IMR-90 (cell line): Measurements from ENCODE around the gene RAD51B. TPM values are rescaled to one million over a fixed set of nuclear protein-coding genes. Genes with fewer than 3 reads are reported as not detected.

Experiments used
- ATAC-seq: fragments of 200-7000 bp; cut with Tn5 transposase; 2 replicates; pipeline ENCODE4 v1.9.1; 2020; ENCODE audit warnings: low read depth, mild to moderate bottlenecking, moderate library complexity
- BruUV-seq: library from RNA; stranded (reverse); fragments of 400-500 nt; replicated peaks from 2 replicates; lab custom pipeline; 2021; lab: Mats Ljungman, UMichigan
- CTCF ChIA-PET: fragments of 300-600 bp; formaldehyde crosslinking; extraction: SDS; loops from one replicate; lab custom pipeline; 2021; ENCODE audit warnings: antibody characterized with exemption; lab: Yijun Ruan, JAX
- POLR2A ChIA-PET: fragments of 300-600 bp; sonication (Branson Sonifier 250); formaldehyde crosslinking; loops from one replicate; lab custom pipeline; 2022; ENCODE audit warnings: antibody characterized with exemption; ENCODE audit not compliant: unreplicated experiment; lab: Charles Lee
- DNase-seq: peaks from one replicate; pipeline ENCODE4 v3.0.0; 2013
- H2AFZ ChIP-seq: replicated peaks from 2 replicates; pipeline ENCODE3; 2013; ENCODE audit warnings: low read length, mild to moderate bottlenecking; ENCODE audit not compliant: poor library complexity
- H2AK5ac ChIP-seq: 2 replicates; pipeline ENCODE4 v1.6.1; 2013; ENCODE audit warnings: low read depth, low read length, inconsistent platforms
- H2AK9ac ChIP-seq: replicated peaks from 2 replicates; pipeline ENCODE3; 2013; ENCODE audit warnings: mild to moderate bottlenecking, low read depth, low read length, moderate library complexity; ENCODE audit not compliant: poor library complexity
- H2BK120ac ChIP-seq: 2 replicates; pipeline ENCODE4 v1.6.1; 2013; ENCODE audit warnings: low read depth, low read length, inconsistent platforms
- H2BK15ac ChIP-seq: 3 replicates; pipeline ENCODE4 v1.6.1; 2013; ENCODE audit warnings: low read depth, low read length, inconsistent platforms
- H2BK20ac ChIP-seq: 2 replicates; pipeline ENCODE4 v1.6.1; 2013; ENCODE audit warnings: low read depth, mild to moderate bottlenecking, inconsistent platforms, low read length, moderate library complexity
- H2BK5ac ChIP-seq: 2 replicates; pipeline ENCODE4 v1.6.1; 2013; ENCODE audit warnings: mild to moderate bottlenecking, low read depth, low read length, inconsistent platforms; ENCODE audit not compliant: poor library complexity, severe bottlenecking
- H3K14ac ChIP-seq: replicated peaks from 2 replicates; pipeline ENCODE4 v1.6.1; 2013; ENCODE audit warnings: low read depth, low read length, inconsistent platforms
- H3K18ac ChIP-seq: 2 replicates; pipeline ENCODE4 v1.6.1; 2013; ENCODE audit warnings: low read depth, low read length, control low read depth
- H3K23ac ChIP-seq: 2 replicates; pipeline ENCODE4 v1.6.1; 2013; ENCODE audit warnings: low read depth, low read length, inconsistent platforms
- H3K27ac ChIP-seq: 2 replicates; pipeline ENCODE4 v1.5.1; 2013; ENCODE audit warnings: mild to moderate bottlenecking, control low read depth, low read length; ENCODE audit not compliant: insufficient read depth
- H3K27me3 ChIP-seq: 2 replicates; pipeline ENCODE4 v1.6.1; 2013; ENCODE audit warnings: low read length; ENCODE audit not compliant: control insufficient read depth, insufficient read depth
- H3K36me3 ChIP-seq: 2 replicates; pipeline ENCODE4 v1.6.1; 2013; ENCODE audit warnings: low read length, mixed read lengths; ENCODE audit not compliant: control insufficient read depth, insufficient read depth
- H3K4ac ChIP-seq: 2 replicates; pipeline ENCODE4 v1.6.1; 2013; ENCODE audit warnings: low read depth, low read length, inconsistent platforms
- H3K4me1 ChIP-seq: 2 replicates; pipeline ENCODE4 v1.6.1; 2013; ENCODE audit warnings: low read length, mixed read lengths; ENCODE audit not compliant: control insufficient read depth, insufficient read depth
- H3K4me2 ChIP-seq: 2 replicates; pipeline ENCODE4 v1.6.1; 2013; ENCODE audit warnings: low read depth, mild to moderate bottlenecking, control low read depth, low read length, moderate library complexity
- H3K4me3 ChIP-seq: 2 replicates; pipeline ENCODE4 v1.5.1; 2013; ENCODE audit warnings: low read depth, mild to moderate bottlenecking, control low read depth, low read length, moderate library complexity; ENCODE audit not compliant: insufficient read depth
- H3K56ac ChIP-seq: 2 replicates; pipeline ENCODE4 v1.6.1; 2013; ENCODE audit warnings: low read length, inconsistent platforms; ENCODE audit not compliant: insufficient read depth; ENCODE audit errors: extremely low read depth
- H3K79me1 ChIP-seq, 2 experiments: 2 replicates each; pipeline ENCODE4 v1.6.1; 2013; ENCODE audit warnings: low read length in 2 of 2, inconsistent platforms in 1 of 2, low read depth in 1 of 2
- H3K9ac ChIP-seq: 2 replicates; pipeline ENCODE4 v1.6.1; 2013; ENCODE audit warnings: low read depth, low read length, control low read depth
- H3K9me1 ChIP-seq: 2 replicates; pipeline ENCODE4 v1.6.1; 2013; ENCODE audit warnings: low read length, inconsistent platforms; ENCODE audit not compliant: insufficient read depth
- H3K9me3 ChIP-seq: 2 replicates; pipeline ENCODE4 v1.6.1; 2013; ENCODE audit warnings: low read length; ENCODE audit not compliant: control insufficient read depth, insufficient read depth
- H4K20me1 ChIP-seq: 2 replicates; pipeline ENCODE4 v1.6.1; 2013; ENCODE audit warnings: low read length, inconsistent platforms; ENCODE audit not compliant: insufficient read depth
- H4K5ac ChIP-seq: 2 replicates; pipeline ENCODE4 v1.6.1; 2013; ENCODE audit warnings: mild to moderate bottlenecking, low read depth, low read length, control low read depth
- H4K8ac ChIP-seq, 2 experiments: 2 replicates each; pipeline ENCODE4 v1.6.1; 2013; ENCODE audit warnings: low read depth in 2 of 2, low read length in 2 of 2, control low read depth in 1 of 2, inconsistent platforms in 1 of 2
- H4K91ac ChIP-seq: 2 replicates; pipeline ENCODE4 v1.6.1; 2013; ENCODE audit warnings: low read depth, low read length, inconsistent platforms; ENCODE audit not compliant: insufficient read depth
- BHLHE40 ChIP-seq: fragments of 150-350 bp; IDR thresholded peaks from 2 replicates; pipeline ENCODE4 v1.6.1; 2016; ENCODE audit warnings: mild to moderate bottlenecking, low read depth, low read length
- CEBPB ChIP-seq: IDR thresholded peaks from 2 replicates; pipeline ENCODE4 v1.6.1; 2012; ENCODE audit warnings: low read depth, low read length, improper control_type of control experiment
- CHD1 ChIP-seq: IDR thresholded peaks from 2 replicates; pipeline ENCODE4 v1.6.1; 2012; ENCODE audit warnings: low read depth, low read length, improper control_type of control experiment
- MAFK ChIP-seq: IDR thresholded peaks from 2 replicates; pipeline ENCODE4 v1.6.1; 2012; ENCODE audit warnings: low read depth, low read length, improper control_type of control experiment
- MAZ ChIP-seq: IDR thresholded peaks from 2 replicates; pipeline ENCODE4 v1.6.1; 2012; ENCODE audit warnings: low read depth, mild to moderate bottlenecking, low read length, improper control_type of control experiment, moderate library complexity, borderline replicate concordance
- MXI1 ChIP-seq: IDR thresholded peaks from 2 replicates; pipeline ENCODE4 v1.6.1; 2012; ENCODE audit warnings: low read depth, mild to moderate bottlenecking, low read length, moderate library complexity, borderline replicate concordance
- NFE2L2 ChIP-seq: fragments of 150-350 bp; IDR thresholded peaks from 2 replicates; pipeline ENCODE4 v1.6.1; 2016; ENCODE audit warnings: low read depth, mild to moderate bottlenecking, low read length
- POLR2A ChIP-seq: IDR thresholded peaks from 2 replicates; pipeline ENCODE4 v1.6.1; 2012; ENCODE audit warnings: mild to moderate bottlenecking, low read depth, low read length
- RAD21 ChIP-seq: IDR thresholded peaks from 2 replicates; pipeline ENCODE4 v1.6.1; 2012; ENCODE audit warnings: low read length, improper control_type of control experiment
- WGBS, 2 experiments: methylation state at CpG; one replicate each; pipeline versions ENCODE4 v1.1.5 to v1.1.7; 2013; ENCODE audit warnings: missing lambda C conversion rate in 2 of 2; ENCODE audit not compliant: insufficient read length in 1 of 2; ENCODE audit errors: extremely low coverage in 2 of 2; 5-methylcytosine and 5-hydroxymethylcytosine counted together
- dilution Hi-C: fragments of 300-500 bp; cut with HindIII; formaldehyde crosslinking; loops from one replicate; pipeline ENCODE4 v1.14.3; 2018; ENCODE audit warnings: low sequenced_read_pairs; ENCODE audit not compliant: unreplicated experiment
- in situ Hi-C: fragments of 300-500 bp; cut with MboI; formaldehyde crosslinking; loops from 3 replicates; pipeline ENCODE4 v1.14.3; 2019; ENCODE audit warnings: low sequenced_read_pairs, inconsistent platforms, mixed read lengths
- intact Hi-C: fragments of 100-400 bp; cut with micrococcal nuclease; formaldehyde crosslinking; loops from 2 replicates; pipeline ENCODE4 v1.10.0; 2022
- polyA plus RNA-seq, 3 experiments: library from polyadenylated mRNA; depleted of rRNA; stranded (reverse); fragments of >200 nt; gene quantifications; 2 replicates each; pipeline ENCODE4 v1.2.3, GENCODE V29; 2012; ENCODE audit warnings: low replicate concordance in 1 of 3
- total RNA-seq: library from RNA; depleted of rRNA; stranded (reverse); fragments of >200 nt; gene quantifications from 2 replicates; pipeline ENCODE4 v1.2.3, GENCODE V29; 2012
- TF ChIP-seq, protein P1 (sequence below): fragments of 150-350 bp; IDR thresholded peaks from 2 replicates; pipeline ENCODE4 v1.6.1; 2017; ENCODE audit warnings: mild to moderate bottlenecking, antibody characterized with exemption, low read length, low read depth

The RAD51B gene
- total and polyA plus RNA-seq, 2 of the 4 experiments (the other 2 are of a cell fraction) = 5.1 to 18.8 TPM

DNA sequence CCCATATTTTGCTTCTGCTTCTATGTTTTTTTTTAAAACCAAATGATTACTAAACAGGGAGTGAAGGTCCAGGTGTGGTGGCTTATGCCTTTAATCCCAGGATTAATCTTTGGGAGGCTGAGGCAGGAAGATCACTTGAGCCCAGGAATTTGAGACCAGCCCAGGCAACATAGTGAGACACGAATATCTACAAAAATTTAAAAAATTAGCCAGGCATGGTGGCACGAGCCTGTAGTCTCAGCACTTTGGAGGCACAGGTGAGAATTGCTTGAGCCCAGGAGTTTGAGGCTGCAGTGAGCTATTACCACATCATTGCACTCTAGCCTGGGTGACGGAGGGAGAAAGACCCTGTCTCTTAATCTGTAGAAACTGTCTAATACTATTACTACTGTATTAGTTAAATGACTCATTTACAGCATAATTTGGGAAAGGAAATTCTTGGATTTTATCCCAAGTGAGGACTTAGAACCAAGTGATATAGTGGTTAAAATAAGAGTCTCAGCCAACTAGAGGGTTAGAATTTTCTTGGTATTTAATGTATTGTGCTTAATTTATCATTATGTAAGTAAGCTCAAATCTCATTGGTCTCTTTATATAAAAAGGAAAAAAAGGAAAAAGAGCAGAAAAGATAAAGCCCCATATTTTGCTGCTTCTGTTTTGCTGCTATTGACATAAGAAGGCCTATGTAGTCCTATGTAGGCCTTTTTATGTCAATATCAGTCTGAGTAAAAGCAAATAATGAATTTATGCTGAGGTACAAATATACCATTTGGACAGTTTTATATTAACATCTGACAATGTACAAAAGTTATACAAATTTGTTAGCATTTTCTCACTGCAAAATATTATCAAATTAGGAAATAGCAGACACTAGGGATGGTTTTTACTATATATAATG lies 163.4 kb downstream of the RAD51B start:
- DNase-seq = peak; percentile 7
- no TSS peak for BruUV-seq

More for the DNA sequence above, 163.4 kb downstream of the RAD51B start:
- intact Hi-C loops (no loop called here), in situ Hi-C loops (no loop called here), dilution Hi-C loops (no loop called here)
- CTCF ChIA-PET = no interaction called here
- Histone ChIP-seq H3K56ac (no peak overlapping the region), H3K9ac (no peak overlapping the region), H2BK5ac (no peak overlapping the region), H3K4me1 (peaks cover 3% of the 10 kb centered on the region), H2AK5ac (no peak overlapping the region), H3K4me2 (no peak overlapping the region), H3K4ac (no peak overlapping the region), H3K27ac (no peak overlapping the region), H3K9me3 (no peaks in the 10 kb centered on the region), H4K8ac (no peak overlapping the region), H2BK20ac (no peak overlapping the region), H4K20me1 (no peaks in the 10 kb centered on the region), H3K9me1 (no peaks in the 10 kb centered on the region), H3K36me3 (no peaks in the 10 kb centered on the region), H2AFZ (no peak overlapping the region), H3K14ac (no peak overlapping the region), H4K5ac (no peak overlapping the region), H2BK120ac (no peak overlapping the region), H4K91ac (no peak overlapping the region), H3K18ac (no peak overlapping the region), H2AK9ac (no peak overlapping the region), H3K79me1 (no peaks in the 10 kb centered on the region; a peak in 1 of 4 replicates), H3K23ac (no peak overlapping the region), H3K27me3 (no peaks in the 10 kb centered on the region), H3K4me3 (no peak overlapping the region), H2BK15ac (no peak overlapping the region)
- no peak for TF ChIP-seq RAD21
- no peak for TF ChIP-seq MXI1
- TF ChIP-seq CHD1 = no peak
- TF ChIP-seq, protein P1, sequence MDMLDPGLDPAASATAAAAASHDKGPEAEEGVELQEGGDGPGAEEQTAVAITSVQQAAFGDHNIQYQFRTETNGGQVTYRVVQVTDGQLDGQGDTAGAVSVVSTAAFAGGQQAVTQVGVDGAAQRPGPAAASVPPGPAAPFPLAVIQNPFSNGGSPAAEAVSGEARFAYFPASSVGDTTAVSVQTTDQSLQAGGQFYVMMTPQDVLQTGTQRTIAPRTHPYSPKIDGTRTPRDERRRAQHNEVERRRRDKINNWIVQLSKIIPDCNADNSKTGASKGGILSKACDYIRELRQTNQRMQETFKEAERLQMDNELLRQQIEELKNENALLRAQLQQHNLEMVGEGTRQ = no peak
- no peak for TF ChIP-seq CEBPB
- TF ChIP-seq NFE2L2 = no peak
- no peak for TF ChIP-seq POLR2A
- TF ChIP-seq MAZ = no peak
- TF ChIP-seq BHLHE40 = no peak
- TF ChIP-seq MAFK = no peak
- ATAC-seq = no peak
- no CpG with 5 or more reads among the region's 3 CpGs for WGBS, 2 experiments
- POLR2A ChIA-PET = no interaction called here
